Activated CD4-positive, alpha-beta T cell treated with anti-CD3 and anti-CD28 coated beads for 48 hours (primary cell): Measurements from ENCODE around the gene FLCN.

ENCODE experiments used
- DNase-seq: peaks from one replicate; pipeline ENCODE4 v3.0.0-alpha.2; 2020

FLCN gene

DNA sequence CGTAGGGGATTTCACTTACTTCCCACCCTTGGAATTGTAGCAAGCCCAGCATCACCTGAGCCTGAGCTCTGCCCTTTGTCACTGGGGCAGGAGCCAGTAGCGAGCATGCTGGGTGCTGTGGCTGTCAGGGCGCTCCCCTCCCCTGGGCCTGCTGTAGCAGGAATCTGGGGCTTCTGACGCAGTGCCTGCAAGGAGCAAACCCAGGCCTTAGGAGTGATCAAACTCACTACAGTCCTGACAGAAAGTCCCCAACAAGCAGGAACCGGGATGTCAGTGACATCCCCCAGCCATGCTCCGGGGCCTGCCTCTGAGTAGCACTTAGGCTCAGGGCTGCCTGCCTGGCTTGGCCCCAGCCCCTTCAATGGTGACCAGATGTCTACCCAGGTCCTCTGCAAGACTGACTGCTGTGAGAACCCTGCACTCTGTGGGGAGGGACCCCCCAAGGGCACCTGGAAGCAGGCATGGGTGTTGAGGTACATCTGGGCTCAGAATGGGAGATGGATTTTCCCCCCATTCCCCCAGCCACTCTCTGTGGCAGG, 54.3 kb downstream of the FLCN start:
- DNase-seq, result no peak

DNA sequence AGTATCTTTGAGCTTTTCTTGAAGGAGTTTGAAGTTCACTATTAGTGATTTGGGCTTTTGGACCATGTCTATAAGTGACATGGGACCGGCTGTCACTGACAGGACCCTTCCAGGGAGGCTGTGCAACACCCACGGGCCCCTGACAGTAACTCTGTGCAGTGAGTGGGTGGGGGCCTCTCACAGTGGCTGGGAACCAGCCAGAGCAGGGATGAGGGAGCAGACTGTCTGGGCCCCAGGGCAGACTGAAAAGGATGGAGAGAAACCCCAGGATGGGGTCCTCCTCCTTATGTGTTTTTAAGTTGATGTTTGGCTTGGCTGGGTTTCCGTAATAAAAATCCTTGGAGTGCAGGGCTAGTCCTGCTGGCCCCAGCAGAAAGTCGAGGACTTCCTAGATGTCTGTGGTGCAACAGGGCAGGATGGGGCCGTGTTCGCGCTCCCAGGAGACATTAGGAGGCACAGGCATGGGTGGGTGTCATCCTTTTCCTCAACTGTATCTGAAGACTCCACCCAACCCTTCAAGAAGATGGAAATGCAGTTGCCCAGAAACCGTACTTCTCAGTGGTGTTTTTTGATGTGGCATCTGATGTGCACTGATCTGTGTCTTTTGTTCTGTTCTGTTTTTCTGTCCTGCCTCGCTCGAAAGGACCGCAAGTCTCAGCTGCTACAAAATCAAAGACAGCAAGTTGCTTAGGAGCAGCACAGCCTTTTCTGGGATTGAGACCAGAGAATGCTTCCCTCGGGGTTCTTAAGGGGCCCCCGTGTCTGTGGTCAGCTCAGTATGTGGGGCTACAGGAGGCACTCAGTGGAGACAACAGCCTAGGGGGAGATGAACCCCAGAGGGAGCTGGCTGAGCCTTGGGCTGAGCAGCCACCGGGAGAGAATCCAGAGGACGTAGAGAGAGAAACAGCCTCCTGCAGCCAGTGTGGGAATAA, 55.0 kb downstream of the FLCN start:
- no peak for DNase-seq

DNA sequence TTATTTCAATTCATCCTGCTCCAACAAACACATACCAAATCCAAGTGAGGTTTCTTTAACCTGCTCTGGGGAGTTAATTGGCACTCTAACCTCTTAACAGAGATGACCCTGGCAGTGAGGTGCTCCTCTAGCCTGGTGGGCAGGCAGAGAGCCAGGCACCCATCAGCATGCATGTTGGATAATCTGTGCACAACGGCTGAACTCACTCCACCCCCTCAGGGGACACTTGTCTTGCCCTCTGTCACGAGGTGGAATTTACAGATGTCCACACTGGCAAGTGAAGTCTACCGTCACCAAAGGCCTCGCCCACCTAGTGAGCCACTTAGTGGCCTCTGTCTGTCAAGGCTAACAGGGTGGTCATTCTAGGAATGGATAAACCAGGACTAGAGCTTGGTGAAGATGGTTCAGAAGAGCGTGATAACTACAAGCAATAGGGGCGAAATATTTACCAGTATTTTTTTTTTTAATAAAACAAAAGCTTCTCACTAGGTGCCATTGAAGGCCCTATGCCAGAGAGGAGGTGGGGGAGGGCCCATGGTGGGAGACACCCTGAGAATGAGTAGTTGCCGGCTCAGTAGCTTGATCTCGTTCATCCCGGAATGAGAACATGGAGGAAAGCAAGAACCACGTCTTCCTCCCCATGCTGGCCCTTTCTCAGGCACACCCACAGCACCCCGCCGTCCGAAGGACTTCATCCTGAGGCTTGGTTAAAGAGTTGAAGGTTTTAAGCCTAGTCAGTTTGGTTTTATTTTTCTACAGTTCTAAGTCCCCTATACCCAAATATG, 56.0 kb downstream of the FLCN start:
- no peak for DNase-seq

DNA sequence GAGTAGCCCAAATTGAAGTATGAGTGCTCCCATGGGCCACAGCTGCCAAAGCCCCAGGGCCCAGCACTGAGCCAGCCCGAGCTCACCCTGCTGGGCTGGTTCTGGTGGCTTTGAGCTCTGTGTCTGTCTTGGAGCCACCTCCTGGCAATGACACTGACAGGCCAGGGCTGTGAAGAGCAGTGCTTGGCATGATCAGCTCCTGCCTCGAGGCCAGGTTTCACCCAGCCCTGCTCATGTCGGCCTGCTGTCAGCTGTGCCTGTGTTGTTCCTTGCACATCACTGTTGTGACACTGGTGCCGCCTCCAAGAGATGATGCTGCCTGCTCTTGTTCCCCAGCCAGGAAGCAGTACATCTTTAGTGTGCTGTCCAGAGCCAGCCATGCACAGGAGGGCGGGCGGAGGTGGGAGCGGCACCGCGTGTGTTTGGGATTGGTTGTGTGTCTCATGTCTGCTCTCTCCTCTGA, 56.8 kb downstream of the FLCN start:
- DNase-seq, result no peak

DNA sequence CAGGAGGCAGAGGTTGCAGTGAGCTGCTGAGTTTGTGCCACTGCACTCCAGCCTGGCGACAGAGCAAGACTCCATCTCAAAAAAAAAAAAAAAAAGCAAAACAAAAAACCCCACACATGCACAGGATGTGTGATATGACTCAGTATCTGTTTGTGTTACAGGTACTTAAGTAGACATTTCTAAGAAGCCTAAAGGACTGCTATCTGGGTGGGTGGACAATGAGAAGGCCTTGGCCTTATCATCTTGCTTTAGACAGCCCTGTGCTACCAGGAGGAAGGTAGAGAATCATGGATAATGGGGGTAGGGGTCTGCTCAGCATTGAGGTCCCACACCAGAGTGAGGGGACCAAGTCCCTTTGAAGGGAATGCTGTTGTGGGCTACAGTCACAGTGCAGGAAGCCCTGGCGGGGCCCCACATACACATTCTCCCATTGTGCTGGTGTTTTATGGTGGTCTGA, 57.6 kb downstream of the FLCN start:
- no peak for DNase-seq

DNA sequence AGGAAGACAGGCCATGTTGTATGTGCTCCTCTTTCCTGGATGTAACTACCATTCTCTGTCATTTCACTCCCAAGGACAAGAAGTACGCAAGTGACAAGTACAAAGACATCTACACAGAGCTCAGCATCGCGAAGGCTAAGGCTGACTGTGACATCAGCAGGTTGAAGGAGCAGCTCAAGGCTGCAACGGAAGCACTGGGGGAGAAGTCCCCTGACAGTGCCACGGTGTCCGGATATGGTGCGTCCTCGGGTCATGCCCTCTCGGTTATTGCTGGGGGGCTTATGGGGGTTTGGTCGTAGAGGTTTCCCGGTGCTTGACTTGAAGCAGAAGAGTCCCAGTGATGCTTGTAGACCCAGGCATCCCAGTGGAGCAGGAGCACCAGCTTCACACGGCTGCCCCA, 59.8 kb downstream of the FLCN start:
- no peak for DNase-seq

DNA sequence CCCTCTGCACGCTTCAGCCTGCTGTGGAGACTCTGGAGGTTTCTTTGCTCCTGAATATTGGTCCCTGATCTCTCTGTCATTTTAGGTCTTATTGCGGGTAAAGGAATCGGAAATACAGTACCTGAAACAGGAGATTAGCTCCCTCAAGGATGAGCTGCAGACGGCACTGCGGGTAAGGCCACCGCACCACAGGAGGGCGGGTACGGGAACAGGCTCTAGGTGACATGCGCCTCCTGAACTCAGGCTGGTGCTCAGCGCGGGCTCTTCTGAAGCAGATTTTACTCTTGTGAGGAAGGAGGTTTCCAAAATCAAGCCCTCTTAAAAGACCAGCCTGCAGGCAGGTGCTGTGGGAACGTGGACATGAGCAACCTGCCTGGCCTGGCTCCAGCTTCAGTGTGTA, 60.6 kb downstream of the FLCN start:
- DNase-seq, result no peak

DNA sequence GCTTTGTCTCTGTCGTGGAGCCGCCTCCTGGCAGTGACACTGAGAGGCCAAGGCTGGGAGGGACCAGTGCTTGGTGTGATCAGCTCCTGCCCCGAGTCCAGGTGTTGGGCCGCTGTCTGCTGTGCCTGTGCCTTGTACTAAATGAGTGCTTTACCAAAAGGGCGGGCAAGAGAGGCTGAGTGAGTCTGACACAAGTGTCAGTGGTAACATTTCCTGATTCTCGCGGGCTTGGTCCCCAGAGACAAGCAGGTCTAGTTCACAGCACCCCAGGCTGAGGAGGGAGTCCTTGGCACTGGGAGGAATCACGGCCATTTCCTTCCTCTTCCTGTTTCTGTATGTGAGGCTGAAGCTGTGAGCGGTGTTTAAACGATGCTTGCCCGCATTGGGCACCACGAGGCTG, 61.1 kb downstream of the FLCN start:
- DNase-seq, result no peak

DNA sequence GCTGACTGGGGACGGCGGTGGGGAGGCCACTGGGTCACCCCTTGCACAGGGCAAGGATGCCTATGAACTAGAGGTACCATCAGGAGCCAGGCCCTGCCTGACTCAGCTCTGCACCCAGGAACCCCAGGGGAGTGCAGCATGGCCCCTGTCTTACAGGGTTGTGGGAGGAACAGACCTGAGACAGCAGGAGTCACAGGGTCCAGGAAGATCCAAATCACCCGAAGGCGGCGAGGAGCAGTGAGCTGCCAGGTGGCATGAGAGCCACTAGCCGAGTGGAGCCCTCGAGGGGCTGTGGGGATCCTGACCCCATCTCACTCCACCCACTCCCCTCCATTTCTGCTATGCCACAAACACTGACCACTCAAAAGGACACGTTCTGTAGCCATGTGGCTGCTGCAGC, 61.6 kb downstream of the FLCN start:
- DNase-seq, result no peak

DNA sequence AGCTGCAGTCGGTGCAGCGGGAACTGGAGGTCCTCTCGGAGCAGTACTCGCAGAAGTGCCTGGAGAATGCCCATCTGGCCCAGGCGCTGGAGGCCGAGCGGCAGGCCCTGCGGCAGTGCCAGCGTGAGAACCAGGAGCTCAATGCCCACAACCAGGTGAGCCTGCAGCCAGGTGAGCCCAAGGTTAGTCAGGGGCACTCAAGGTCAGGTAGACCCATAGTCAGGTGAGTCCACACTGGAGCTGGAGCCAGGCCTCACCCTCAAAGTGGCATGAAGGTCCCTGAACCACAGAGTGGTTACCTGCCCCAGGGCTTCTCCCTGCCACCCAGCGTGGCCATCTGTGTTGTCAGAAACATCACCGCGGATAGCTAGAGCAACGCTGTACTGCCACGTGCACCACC, 63.0 kb downstream of the FLCN start:
- no peak for DNase-seq

DNA sequence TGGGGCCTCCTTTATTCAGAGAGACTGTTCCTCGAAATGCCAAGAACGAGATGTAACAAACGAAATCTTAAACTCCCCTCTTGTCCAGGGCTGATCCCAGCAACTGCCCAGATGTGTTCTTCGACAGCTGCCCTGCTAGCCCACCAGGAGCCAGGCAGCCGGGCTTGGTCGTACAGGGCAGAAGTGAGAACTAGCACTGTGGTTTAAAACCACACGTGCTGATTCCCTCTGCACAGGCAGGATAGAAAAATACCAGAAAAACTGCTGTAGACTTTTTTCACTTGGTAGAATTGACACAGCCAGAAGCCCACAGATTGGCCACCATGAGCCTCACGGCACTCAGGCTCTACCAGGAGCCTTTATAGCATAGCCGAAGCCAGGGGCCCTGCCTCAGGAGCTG, 64.0 kb downstream of the FLCN start:
- no peak for DNase-seq

DNA sequence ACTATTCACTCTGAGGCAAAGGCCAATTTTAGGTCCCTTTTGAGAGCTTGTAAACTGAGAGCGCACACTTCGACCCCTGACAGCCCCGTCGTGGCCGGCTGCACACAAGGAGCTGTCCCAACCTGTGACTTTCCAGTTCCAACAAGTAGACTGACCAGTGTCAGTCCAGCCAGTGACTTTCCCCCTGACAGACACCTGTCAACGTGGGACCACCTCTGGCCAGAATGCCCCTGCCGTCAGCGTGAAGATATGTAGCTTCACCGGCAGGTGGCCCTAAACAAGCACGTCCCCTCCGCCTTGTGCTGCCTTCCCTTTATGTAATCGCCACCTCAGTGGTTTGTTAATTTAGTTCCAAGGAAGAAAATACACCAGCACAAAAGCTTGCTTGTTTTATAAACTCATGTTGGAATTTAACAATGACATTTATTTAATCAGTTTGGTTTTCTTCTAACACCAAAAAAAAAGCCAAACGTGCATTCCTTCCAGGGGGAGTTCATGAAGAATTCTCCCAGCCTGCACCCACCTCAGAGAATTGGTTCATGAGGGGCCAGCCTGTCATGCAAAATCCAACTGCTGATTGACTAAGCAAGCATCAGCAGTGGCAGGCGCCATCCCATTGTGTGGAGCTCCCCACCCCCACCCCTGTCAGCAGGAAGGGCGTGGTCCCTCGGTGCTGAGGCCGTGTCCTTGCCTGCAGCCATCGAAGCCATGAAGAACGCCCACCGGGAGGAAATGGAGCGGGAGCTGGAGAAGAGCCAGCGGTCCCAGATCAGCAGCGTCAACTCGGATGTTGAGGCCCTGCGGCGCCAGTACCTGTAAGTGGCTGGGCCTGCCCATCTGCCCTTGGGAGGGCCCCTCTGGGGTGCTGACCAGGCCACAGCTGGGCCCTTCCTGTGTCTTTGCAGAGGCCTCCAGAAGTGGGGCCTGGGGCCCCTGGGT, 64.7 kb downstream of the FLCN start:
- no peak for DNase-seq

DNA sequence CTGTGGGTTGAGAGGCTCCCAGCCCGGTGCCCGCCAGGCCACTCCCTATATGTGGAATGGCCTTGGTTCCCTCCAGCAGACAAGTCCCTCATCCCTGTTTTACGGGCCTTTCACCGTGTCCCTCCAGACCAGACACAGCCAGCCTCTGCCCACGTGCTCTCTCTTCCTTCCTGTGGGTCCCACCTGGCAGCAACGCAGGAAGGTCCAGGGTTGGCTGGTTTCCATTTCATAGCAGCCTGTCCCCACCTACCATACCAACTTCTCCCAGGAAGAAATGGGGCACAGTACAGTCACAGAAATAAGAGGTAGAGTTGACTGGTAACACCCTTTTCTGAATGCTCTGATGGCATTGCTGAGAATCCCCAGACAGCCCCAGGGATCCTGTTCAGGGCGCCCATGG, 65.8 kb downstream of the FLCN start:
- DNase-seq, result no peak

DNA sequence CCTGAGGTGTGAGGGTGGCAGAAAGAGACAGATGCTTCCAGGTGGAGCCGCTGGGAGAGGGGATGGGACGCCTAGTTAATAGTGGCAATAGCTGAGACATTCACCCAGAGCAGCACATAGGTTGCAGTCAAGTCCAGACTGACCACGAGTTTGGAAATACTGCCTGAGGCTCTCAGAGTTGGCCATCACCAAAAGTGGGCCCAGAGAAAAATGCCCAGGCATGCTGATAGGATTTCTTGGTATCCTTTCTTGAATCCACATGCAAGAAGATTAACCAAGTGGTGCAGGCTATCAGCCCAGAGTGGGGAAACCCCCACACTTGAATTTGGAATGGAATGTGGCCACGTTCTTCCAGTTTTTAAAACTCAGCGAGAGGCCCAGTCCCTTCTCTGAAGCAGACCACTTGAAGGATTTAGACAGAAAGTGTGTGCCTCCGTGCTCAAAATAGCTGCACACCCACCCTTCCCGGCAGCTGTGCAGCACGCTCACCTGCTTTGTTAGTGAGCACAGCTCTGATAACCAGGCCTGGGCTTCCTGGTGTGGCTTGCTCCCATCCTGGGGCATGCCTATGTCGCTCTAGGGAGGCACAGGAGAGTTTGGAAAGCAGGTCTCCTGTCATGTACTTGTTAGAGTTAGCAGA, 66.5 kb downstream of the FLCN start:
- DNase-seq, result no peak

DNA sequence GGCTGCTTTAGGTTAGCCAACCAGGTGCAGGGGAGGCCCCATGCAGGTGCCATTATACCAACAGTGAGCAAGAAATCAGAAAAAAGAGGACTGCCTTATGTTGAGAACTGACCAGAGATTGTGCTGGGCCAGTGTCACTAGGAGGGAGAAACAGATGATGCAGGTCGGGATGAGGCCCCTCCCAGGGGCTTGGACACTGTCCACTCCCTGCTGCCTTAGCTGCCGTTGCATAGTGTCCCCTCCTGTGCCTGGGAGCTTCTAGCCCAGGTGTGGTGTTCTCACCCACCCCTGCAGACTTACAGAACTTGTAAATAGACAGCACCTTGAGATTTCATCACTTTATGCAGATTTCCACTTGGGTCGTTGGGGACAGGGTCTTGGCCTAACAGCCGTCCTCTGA, 67.6 kb downstream of the FLCN start:
- DNase-seq, result no peak

DNA sequence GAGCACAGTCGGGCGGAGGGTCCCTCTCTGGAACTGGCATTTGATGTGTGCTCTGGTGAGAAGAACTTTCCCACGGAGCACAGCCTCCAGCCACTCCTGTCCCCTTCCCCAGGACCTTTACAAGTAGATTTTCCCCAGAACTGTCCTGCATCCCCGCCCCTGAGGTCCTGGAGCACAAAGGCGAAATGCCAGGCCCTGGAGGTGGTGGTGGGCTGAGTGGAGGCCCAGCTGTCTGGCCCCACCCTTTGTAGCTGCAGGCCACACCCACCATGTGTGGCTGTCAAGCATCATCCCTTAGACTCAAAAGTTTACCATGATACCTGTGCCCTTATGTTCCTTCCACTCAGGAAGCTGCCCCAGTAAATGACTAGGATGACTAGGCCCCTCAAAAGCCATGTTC, 68.6 kb downstream of the FLCN start:
- no peak for DNase-seq

DNA sequence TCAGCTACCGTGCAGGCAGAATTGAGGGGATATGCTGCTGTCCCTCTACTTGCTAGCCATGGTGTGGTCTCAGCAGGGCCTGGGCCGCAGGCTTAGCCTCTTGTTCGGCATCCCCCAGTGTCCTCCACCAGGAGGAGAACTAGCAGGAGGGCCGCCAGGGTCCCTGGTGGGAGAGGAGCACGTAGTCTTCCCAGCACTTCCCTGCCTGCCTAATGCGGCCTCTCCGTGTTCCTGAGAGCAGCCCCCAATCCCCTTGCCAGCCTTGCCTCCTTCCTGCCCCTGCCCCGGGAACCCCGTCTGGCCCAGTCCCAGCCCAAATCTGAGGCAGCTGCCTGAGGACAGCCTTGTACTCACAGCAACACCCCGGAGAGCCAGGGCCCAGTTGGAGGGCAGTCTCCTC, 69.0 kb downstream of the FLCN start:
- DNase-seq, result no peak

DNA sequence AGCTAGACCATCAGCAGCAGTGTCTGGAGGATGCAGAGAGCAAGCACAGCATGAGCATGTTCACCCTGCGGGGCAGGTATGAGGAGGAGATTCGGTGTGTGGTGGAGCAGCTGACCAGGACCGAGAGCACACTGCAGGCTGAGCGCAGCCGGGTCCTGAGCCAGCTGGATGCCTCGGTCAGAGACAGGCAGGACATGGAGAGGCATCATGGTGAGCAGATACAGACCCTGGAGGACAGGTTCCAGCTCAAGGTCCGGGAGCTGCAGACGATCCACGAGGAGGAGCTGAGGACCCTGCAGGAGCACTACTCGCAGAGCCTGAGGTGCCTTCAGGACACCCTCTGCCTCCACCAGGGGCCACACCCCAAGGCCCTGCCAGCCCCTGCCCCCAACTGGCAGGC, 69.6 kb downstream of the FLCN start:
- DNase-seq, result no peak

DNA sequence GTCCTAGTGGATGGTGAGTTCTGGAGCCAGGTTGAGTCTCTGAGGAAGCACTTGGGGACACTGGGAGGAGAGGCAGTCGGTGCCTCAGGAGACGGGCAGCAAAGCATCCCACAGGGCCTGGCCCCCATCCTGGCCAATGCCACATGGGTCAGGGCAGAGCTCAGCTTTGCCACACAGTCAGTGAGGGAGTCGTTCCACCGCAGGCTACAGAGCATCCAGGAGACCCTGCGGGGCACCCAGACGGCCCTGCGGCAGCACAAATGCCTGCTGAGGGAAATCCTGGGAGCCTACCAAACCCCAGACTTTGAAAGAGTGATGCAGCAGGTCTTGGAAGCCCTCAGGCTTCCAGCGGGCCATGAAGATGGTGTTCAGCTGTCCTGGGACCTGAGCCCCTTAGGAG, 70.5 kb downstream of the FLCN start:
- no peak for DNase-seq

DNA sequence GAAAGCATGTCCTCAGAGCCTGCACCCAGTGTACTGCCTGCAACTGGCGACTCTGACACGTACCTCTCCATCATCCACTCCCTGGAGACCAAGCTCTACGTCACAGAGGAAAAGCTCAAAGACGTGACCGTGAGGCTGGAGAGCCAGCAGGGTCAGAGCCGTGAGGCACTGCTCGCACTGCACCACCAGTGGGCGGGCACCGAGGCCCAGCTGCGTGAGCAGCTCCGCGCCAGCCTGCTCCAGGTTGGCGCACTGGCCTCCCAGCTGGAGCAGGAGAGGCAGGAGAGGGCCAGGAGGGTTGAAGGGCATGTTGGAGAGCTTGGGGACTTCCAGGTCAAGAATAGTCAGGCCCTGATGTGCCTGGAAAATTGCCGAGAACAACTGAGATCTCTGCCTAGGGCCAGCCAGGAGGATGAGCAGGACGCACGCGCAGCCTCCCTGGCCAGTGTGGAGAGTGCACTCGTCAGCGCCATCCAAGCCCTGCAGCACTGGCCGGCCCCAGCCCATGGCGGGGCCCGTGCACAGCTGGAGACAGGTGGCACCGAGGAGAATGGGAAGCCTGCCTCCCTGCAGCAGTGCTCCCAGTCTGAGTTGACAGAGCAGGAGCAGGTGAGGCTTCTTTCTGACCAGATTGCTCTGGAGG, 71.2 kb downstream of the FLCN start:
- no peak for DNase-seq

DNA sequence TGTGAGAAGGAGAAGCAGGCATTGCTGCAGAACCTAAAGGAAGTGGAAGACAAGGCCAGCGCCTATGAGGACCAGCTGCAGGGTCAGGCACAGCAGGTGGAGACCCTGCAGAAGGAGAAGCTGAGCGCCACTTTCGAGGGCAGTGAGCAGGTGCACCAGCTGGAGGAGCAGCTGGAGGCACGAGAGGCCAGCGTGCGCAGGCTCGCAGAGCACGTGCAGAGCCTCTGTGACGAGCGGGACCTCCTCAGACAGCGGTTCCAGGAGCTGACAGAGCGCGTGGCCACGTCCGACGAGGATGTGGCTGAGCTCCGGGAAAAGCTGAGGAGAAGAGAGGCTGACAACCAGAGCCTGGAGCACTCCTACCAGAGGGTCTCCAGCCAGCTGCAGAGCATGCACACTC, 72.3 kb downstream of the FLCN start:
- DNase-seq, result no peak

DNA sequence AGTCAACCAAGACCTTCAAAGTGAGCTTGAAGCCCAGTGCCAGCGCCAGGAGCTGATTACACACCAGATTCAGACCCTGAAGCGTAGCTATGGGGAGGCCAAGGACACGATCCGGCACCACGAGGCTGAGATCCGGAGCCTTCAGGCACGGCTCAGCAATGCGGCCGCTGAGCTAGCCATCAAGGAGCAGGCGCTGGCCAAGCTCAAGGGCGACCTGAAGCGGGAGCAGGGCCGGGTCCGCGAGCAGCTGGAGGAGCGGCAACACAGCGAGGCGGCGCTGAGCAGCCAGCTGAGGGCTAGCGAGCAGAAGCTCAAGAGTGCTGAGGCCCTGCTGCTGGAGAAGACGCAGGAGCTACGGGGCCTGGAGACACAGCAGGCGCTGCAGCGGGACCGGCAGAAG, 72.8 kb downstream of the FLCN start:
- DNase-seq, result no peak
